H1 (cell line): Measurements from ENCODE around the gene HS6ST2. TPM values are rescaled to one million over a fixed set of nuclear protein-coding genes. Genes with fewer than 3 reads are reported as not detected.

Experiments
- CTCF ChIA-PET: fragments of 300-600 bp; sonication (Branson Sonifier 250); formaldehyde crosslinking; loops from one replicate; lab custom pipeline; 2021; ENCODE audit not compliant: partially characterized antibody; lab: Charles Lee
- POLR2A ChIA-PET: fragments of 300-600 bp; sonication (Branson Sonifier 250); formaldehyde crosslinking; loops from one replicate; lab custom pipeline; 2021; ENCODE audit warnings: inconsistent platforms; ENCODE audit not compliant: partially characterized antibody; lab: Charles Lee
- DNase-seq, 2 experiments: peaks; one replicate each; pipeline versions ENCODE4 v3.0.0 to v3.0.0-alpha.2; 2010 to 2022; ENCODE audit warnings: low spot score in 2 of 2, low read depth in 1 of 2, mixed read lengths in 1 of 2
- FAIRE-seq: peaks from 2 replicates; lab custom pipeline; 2011; peaks lifted over from hg19 to GRCh38; lab: Jason Lieb, UNC
- H2AFZ ChIP-seq: 2 replicates; pipeline ENCODE4 v1.8.1; 2012; ENCODE audit warnings: low read length, inconsistent platforms
- H2AK5ac ChIP-seq: 2 replicates; pipeline ENCODE4 v1.6.1; 2013; ENCODE audit warnings: low read depth, low read length
- H2BK120ac ChIP-seq: replicated peaks from 2 replicates; pipeline ENCODE3; 2013; ENCODE audit warnings: low read depth, low read length, inconsistent platforms
- H2BK12ac ChIP-seq: 2 replicates; pipeline ENCODE4 v1.6.1; 2013; ENCODE audit warnings: low read depth, low read length
- H2BK15ac ChIP-seq: 2 replicates; pipeline ENCODE4 v1.6.1; 2013; ENCODE audit warnings: low read length
- H2BK20ac ChIP-seq: 2 replicates; pipeline ENCODE4 v1.6.1; 2013; ENCODE audit warnings: low read length
- H2BK5ac ChIP-seq: 2 replicates; pipeline ENCODE4 v1.6.1; 2013; ENCODE audit warnings: low read depth, low read length
- H3K14ac ChIP-seq: 2 replicates; pipeline ENCODE4 v1.6.1; 2013; ENCODE audit warnings: inconsistent platforms; ENCODE audit not compliant: insufficient read length
- H3K18ac ChIP-seq: 2 replicates; pipeline ENCODE4 v1.6.1; 2013; ENCODE audit warnings: low read length; ENCODE audit errors: extremely low read depth
- H3K23ac ChIP-seq: 2 replicates; pipeline ENCODE4 v1.6.1; 2013; ENCODE audit warnings: inconsistent platforms; ENCODE audit not compliant: insufficient read length
- H3K23me2 ChIP-seq: 2 replicates; pipeline ENCODE4 v1.6.1; 2013; ENCODE audit warnings: low read depth, low read length
- H3K27ac ChIP-seq: 2 replicates; pipeline ENCODE4 v1.6.1; 2011; ENCODE audit warnings: low read depth, low read length, inconsistent platforms
- H3K27me3 ChIP-seq, 4 experiments: replicated peaks in 1 of 4; 1 replicate in 1 of 4; 2 replicates in 3 of 4; pipeline versions ENCODE4 v1.6.1 to v1.8.1; 2011 to 2013; ENCODE audit warnings: low read length in 3 of 4, mild to moderate bottlenecking in 3 of 4, inconsistent platforms in 2 of 4, mixed read lengths in 2 of 4, moderate library complexity in 1 of 4; ENCODE audit not compliant: control insufficient read depth in 3 of 4, insufficient read depth in 3 of 4; ENCODE audit errors: extremely low read depth in 1 of 4
- H3K36me3 ChIP-seq, 4 experiments: 2 replicates each; pipeline versions ENCODE4 v1.6.1 to v1.8.1; 2011 to 2013; ENCODE audit warnings: mild to moderate bottlenecking in 4 of 4, low read length in 3 of 4, moderate library complexity in 2 of 4, control low read depth in 1 of 4, inconsistent platforms in 1 of 4; ENCODE audit not compliant: insufficient read depth in 4 of 4, control insufficient read depth in 2 of 4
- H3K4ac ChIP-seq: replicated peaks from 2 replicates; pipeline ENCODE3; 2013; ENCODE audit warnings: low read length, low read depth, mixed read lengths, inconsistent platforms; ENCODE audit not compliant: insufficient read length
- H3K4me1 ChIP-seq, 4 experiments: replicated peaks in 1 of 4; 1 replicate in 1 of 4; 2 replicates in 3 of 4; pipeline versions ENCODE4 v1.6.1 to v1.8.1; 2011 to 2013; ENCODE audit warnings: low read length in 3 of 4, inconsistent platforms in 2 of 4, mixed read lengths in 1 of 4; ENCODE audit not compliant: insufficient read depth in 4 of 4, control insufficient read depth in 3 of 4
- H3K4me2 ChIP-seq, 2 experiments: 2 replicates each; pipeline versions ENCODE4 v1.6.1 to v1.8.1; 2011 to 2013; ENCODE audit warnings: low read depth in 2 of 2, low read length in 2 of 2, control low read depth in 1 of 2, inconsistent platforms in 1 of 2, mild to moderate bottlenecking in 1 of 2; ENCODE audit not compliant: insufficient read depth in 1 of 2
- H3K4me3 ChIP-seq, 4 experiments: fragments of 200-600, 300-600 bp in 1 of 4; sonication (generic), shearing (Covaris generic), sonication (Bioruptor Twin) in 1 of 4; 2 replicates each; pipeline versions ENCODE4 v1.5.1 to v1.8.1; 2011 to 2016; ENCODE audit warnings: low read length in 4 of 4, low read depth in 3 of 4, control low read depth in 2 of 4, inconsistent platforms in 2 of 4, mild to moderate bottlenecking in 2 of 4, mixed read lengths in 1 of 4, moderate library complexity in 1 of 4; ENCODE audit not compliant: insufficient read depth in 2 of 4; ENCODE audit errors: extremely low read depth in 1 of 4
- H3K56ac ChIP-seq: replicated peaks from 2 replicates; pipeline ENCODE3; 2013; ENCODE audit warnings: low read depth, mild to moderate bottlenecking, mixed read lengths, low read length, inconsistent platforms; ENCODE audit not compliant: insufficient read length
- H3K79me1 ChIP-seq: 2 replicates; pipeline ENCODE4 v1.6.1; 2013; ENCODE audit warnings: low read depth, low read length, control low read depth
- H3K79me2 ChIP-seq, 2 experiments: 2 replicates each; pipeline versions ENCODE4 v1.6.1 to v1.8.1; 2012 to 2013; ENCODE audit warnings: low read length in 2 of 2, mild to moderate bottlenecking in 2 of 2, inconsistent platforms in 1 of 2; ENCODE audit not compliant: insufficient read depth in 2 of 2, control insufficient read depth in 1 of 2
- H3K9ac ChIP-seq, 4 experiments: replicated peaks in 1 of 4; 1 replicate in 1 of 4; 2 replicates in 3 of 4; pipeline versions ENCODE4 v1.6.1 to v1.8.1; 2011 to 2013; ENCODE audit warnings: low read depth in 3 of 4, low read length in 3 of 4, control low read depth in 2 of 4, mild to moderate bottlenecking in 2 of 4, moderate library complexity in 2 of 4, inconsistent platforms in 1 of 4; ENCODE audit errors: extremely low read depth in 1 of 4
- H3K9me3 ChIP-seq, 2 experiments: 2 replicates each; pipeline versions ENCODE4 v1.6.1 to v1.8.1; 2012 to 2013; ENCODE audit warnings: mild to moderate bottlenecking in 2 of 2, moderate library complexity in 2 of 2, control low read depth in 1 of 2, inconsistent platforms in 1 of 2, low read depth in 1 of 2, low read length in 1 of 2, mixed read lengths in 1 of 2; ENCODE audit not compliant: insufficient read depth in 2 of 2
- H4K20me1 ChIP-seq, 2 experiments: replicated peaks in 1 of 2; 2 replicates each; pipeline versions ENCODE3 to v1.8.1; 2011 to 2013; ENCODE audit warnings: inconsistent platforms in 2 of 2, low read length in 2 of 2, mild to moderate bottlenecking in 1 of 2; ENCODE audit not compliant: insufficient read depth in 2 of 2, control insufficient read depth in 1 of 2
- H4K5ac ChIP-seq: 2 replicates; pipeline ENCODE4 v1.6.1; 2013; ENCODE audit warnings: low read length, low read depth, mixed read lengths, inconsistent platforms; ENCODE audit not compliant: insufficient read length
- H4K8ac ChIP-seq: 2 replicates; pipeline ENCODE4 v1.8.0; 2013; ENCODE audit warnings: mild to moderate bottlenecking, moderate library complexity, low read length, inconsistent platforms; ENCODE audit not compliant: insufficient read depth; ENCODE audit errors: extremely low read depth
- H4K91ac ChIP-seq: replicated peaks from 2 replicates; pipeline ENCODE3; 2013; ENCODE audit warnings: low read length, mixed read lengths, inconsistent platforms; ENCODE audit not compliant: insufficient read length
- SAP30 ChIP-seq: fragments of 300-600 bp; sonication (generic); IDR thresholded peaks from 2 replicates; pipeline ENCODE4 v1.7.1; 2012; ENCODE audit warnings: low read length, moderate library complexity, mild to moderate bottlenecking, inconsistent platforms; ENCODE audit not compliant: insufficient read depth, insufficient replicate concordance
- polyA plus RNA-seq, 7 experiments: library from polyadenylated mRNA; depleted of rRNA in 3 of 7; stranded (reverse) in 5 of 7; unstranded in 2 of 7; fragments of >200 nt in 5 of 7; fragments of 200-250 nt in 2 of 7; gene quantifications; 1 replicate in 5 of 7; 2 replicates in 1 of 7; 4 replicates in 1 of 7; pipeline versions ENCODE4 v1.2.1 to v1.2.3, GENCODE V29; 2011 to 2013; ENCODE audit warnings: missing spikeins in 2 of 7, mixed read lengths in 2 of 7
- total RNA-seq: library from RNA; stranded (reverse); fragmentation: NEBNext Ultra II Directional; extraction: Animal tissue kit (Norgen Biotek cat#: 25700); gene quantifications from 2 replicates; pipeline ENCODE4 v1.2.1, GENCODE V29; 2021

The HS6ST2 gene
- total and polyA plus RNA-seq, 2 of the 8 experiments (the other 6 are each of a cell fraction or from before 2014, with no cell fraction given): 3.9 TPM

DNA sequence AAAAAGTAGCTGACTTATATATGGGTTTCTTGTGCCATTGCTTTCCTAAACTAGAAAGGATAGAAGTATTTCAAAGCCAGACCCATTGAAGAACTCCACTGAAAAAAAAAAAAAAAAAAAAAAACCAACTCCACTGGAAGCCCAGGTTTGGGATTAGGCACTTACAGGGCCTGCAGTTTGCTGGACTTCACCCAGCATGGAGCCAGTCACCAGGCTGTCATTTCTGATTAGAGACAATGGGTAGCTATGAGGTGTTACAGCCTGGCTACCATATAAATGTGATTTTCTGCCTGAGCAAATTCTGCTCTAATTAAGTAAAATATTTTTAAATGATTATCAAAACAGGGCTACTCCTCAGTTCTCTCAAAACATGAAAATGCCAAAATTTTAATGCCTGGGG, 49.5 kb downstream of the HS6ST2 start:
- H3K4ac ChIP-seq: no peak overlapping the region
- DNase-seq: no peak
- no peak overlapping the region for H3K14ac ChIP-seq
- H3K56ac ChIP-seq: no peak overlapping the region
- H2BK5ac ChIP-seq: no peak overlapping the region
- H2BK20ac ChIP-seq: no peak overlapping the region
- H3K79me1 ChIP-seq: no peaks in the 10 kb centered on the region
- no peak overlapping the region for H3K27ac ChIP-seq
- H2AK5ac ChIP-seq: no peak overlapping the region
- H2BK15ac ChIP-seq: no peak overlapping the region
- no peaks in the 10 kb centered on the region for H3K36me3 ChIP-seq
- H4K20me1 ChIP-seq: no peaks in the 10 kb centered on the region
- no peaks in the 10 kb centered on the region for H3K4me1 ChIP-seq
- H3K23me2 ChIP-seq: no peaks in the 10 kb centered on the region
- no peak overlapping the region for H3K9ac ChIP-seq
- H3K23ac ChIP-seq: no peak overlapping the region
- H4K91ac ChIP-seq: no peak overlapping the region
- no peaks in the 10 kb centered on the region for H3K9me3 ChIP-seq
- H3K79me2 ChIP-seq: no peaks in the 10 kb centered on the region
- H3K18ac ChIP-seq: no peak overlapping the region
- no peak overlapping the region for H2BK12ac ChIP-seq
- POLR2A ChIA-PET: no interaction called here
- H3K27me3 ChIP-seq: no peaks in the 10 kb centered on the region
- no peak overlapping the region for H2AFZ ChIP-seq
- no peak overlapping the region for H4K8ac ChIP-seq
- no peak overlapping the region for H3K4me2 ChIP-seq
- H2BK120ac ChIP-seq: no peak overlapping the region
- no peak overlapping the region for H4K5ac ChIP-seq
- CTCF ChIA-PET: interaction anchor here (1.4 kb wide), 1 partner anchor 32 kb away, joined by 5 read pairs; no protein-coding TSS in a partner anchor
- H3K4me3 ChIP-seq: no peak overlapping the region
- FAIRE-seq: no peak
- no peak for TF ChIP-seq SAP30
